OCI-LY1 (cell line): ENCODE results near the gene FUT4.

ENCODE experiments used
- H2AFZ ChIP-seq: fragments of 200-600 bp; sonication (generic), shearing (Covaris generic); 2 replicates; pipeline ENCODE4 v1.6.0; 2014; ENCODE audit warnings: antibody characterized with exemption, mild to moderate bottlenecking, low read length
- H3F3A ChIP-seq: fragments of 200-600 bp; sonication (generic), shearing (Covaris generic); 2 replicates; pipeline ENCODE4 v1.6.0; 2014; ENCODE audit warnings: mild to moderate bottlenecking, antibody characterized with exemption, low read length, moderate library complexity; ENCODE audit not compliant: insufficient read depth
- H3K27ac ChIP-seq: fragments of 200-600 bp; sonication (generic); 2 replicates; pipeline ENCODE4 v1.5.1; 2014; ENCODE audit warnings: low read length, mixed run types, mild to moderate bottlenecking, low read depth; ENCODE audit not compliant: poor library complexity, severe bottlenecking
- H3K27me3 ChIP-seq: fragments of 200-600 bp; sonication (generic); 2 replicates; pipeline ENCODE4 v1.6.0; 2014; ENCODE audit warnings: antibody characterized with exemption, mild to moderate bottlenecking, low read length, moderate library complexity; ENCODE audit not compliant: insufficient read depth
- H3K36me3 ChIP-seq: fragments of 200-600 bp; sonication (generic); 2 replicates; pipeline ENCODE4 v1.6.1; 2014; ENCODE audit warnings: mild to moderate bottlenecking, antibody characterized with exemption, low read length, moderate library complexity, mixed read lengths; ENCODE audit not compliant: insufficient read depth
- H3K4me1 ChIP-seq: fragments of 200-600 bp; sonication (generic); 2 replicates; pipeline ENCODE4 v1.5.1; 2014; ENCODE audit warnings: mild to moderate bottlenecking, low read length, moderate library complexity; ENCODE audit not compliant: insufficient read depth, severe bottlenecking
- H3K4me2 ChIP-seq: fragments of 200-600 bp; sonication (generic), shearing (Covaris generic); 2 replicates; pipeline ENCODE4 v1.6.1; 2014; ENCODE audit warnings: low read length
- H3K4me3 ChIP-seq: fragments of 200-600 bp; sonication (generic); 2 replicates; pipeline ENCODE4 v1.5.1; 2014; ENCODE audit warnings: low read length, low read depth, mild to moderate bottlenecking, mixed read lengths; ENCODE audit not compliant: poor library complexity, severe bottlenecking
- H3K79me2 ChIP-seq: fragments of 200-600 bp; shearing (Covaris generic); 2 replicates; pipeline ENCODE4 v1.6.1; 2016; ENCODE audit warnings: mixed run types, low read length, mixed read lengths; ENCODE audit not compliant: insufficient read depth
- H3K9ac ChIP-seq: fragments of 200-600 bp; sonication (generic), shearing (Covaris generic); 2 replicates; pipeline ENCODE4 v1.6.1; 2014; ENCODE audit warnings: mild to moderate bottlenecking, low read length, mixed read lengths
- H3K9me2 ChIP-seq: fragments of 200-600 bp; sonication (generic), shearing (Covaris generic); 2 replicates; pipeline ENCODE4 v1.6.1; 2014; ENCODE audit warnings: low read depth, mild to moderate bottlenecking, low read length, mixed read lengths
- H3K9me3 ChIP-seq: fragments of 200-600 bp; shearing (Covaris generic); 2 replicates; pipeline ENCODE4 v1.6.1; 2014; ENCODE audit warnings: low read length, mixed read lengths
- H4K20me1 ChIP-seq: fragments of 200-600 bp; sonication (generic), shearing (Covaris generic); 2 replicates; pipeline ENCODE4 v1.6.0; 2016; ENCODE audit warnings: mild to moderate bottlenecking, low read length; ENCODE audit not compliant: insufficient read depth
- CTCF ChIP-seq: fragments of 200-600 bp; sonication (generic), shearing (Covaris generic); IDR thresholded peaks from 2 replicates; pipeline ENCODE4 v1.5.1; 2017; ENCODE audit warnings: mild to moderate bottlenecking, antibody characterized with exemption, low read length, moderate library complexity, mixed read lengths
- EZH2 ChIP-seq: fragments of 200-600 bp; sonication (generic), shearing (Covaris generic); IDR thresholded peaks from 2 replicates; pipeline ENCODE4 v1.8.0; 2017; ENCODE audit warnings: borderline replicate concordance, mixed run types, mild to moderate bottlenecking, antibody characterized with exemption, low read length, moderate library complexity, mixed read lengths

Gene FUT4

DNA sequence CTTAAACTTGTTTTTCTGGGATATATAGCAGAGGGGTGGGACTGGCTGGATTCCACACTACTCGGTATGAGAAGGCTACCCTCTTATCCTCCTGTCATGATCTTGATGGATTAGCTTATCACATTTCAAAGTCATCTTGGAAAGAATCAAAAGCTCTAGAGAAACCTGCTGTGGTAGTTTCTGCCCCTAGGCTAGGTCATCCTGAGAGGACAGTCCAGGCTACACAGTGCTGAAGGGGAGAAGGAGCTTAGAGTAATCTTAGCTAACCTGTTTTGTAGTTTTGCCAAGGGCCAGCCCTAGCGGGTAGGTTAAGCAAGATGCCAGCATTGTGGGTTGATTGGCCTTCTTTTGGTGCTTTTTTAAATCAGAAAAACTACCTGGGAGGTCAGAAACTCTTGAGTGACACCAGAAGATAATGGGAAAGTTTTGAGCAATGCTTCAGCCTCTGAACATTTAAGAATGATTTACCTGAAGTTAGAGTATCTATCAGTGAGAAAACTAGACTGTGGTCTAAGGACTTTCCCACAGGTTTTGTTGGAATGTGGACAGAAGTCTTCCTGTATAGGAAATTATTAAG is 44.7 kb downstream of the FUT4 start:
- no peaks in the 10 kb centered on the region for H4K20me1 ChIP-seq
- H3K36me3 ChIP-seq, result no peaks in the 10 kb centered on the region
- no peak overlapping the region for H3K4me2 ChIP-seq
- no peaks in the 10 kb centered on the region for H3K79me2 ChIP-seq
- no peak overlapping the region for H2AFZ ChIP-seq
- no peaks in the 10 kb centered on the region for H3K9me3 ChIP-seq
- no peaks in the 10 kb centered on the region for H3K27me3 ChIP-seq
- H3K4me3 ChIP-seq, result no peak overlapping the region
- H3K9ac ChIP-seq, result no peak overlapping the region
- TF ChIP-seq EZH2 (no peak), CTCF (no peak)
- no peaks in the 10 kb centered on the region for H3K9me2 ChIP-seq
- H3F3A ChIP-seq, result no peaks in the 10 kb centered on the region
- H3K4me1 ChIP-seq, result no peaks in the 10 kb centered on the region
- no peak overlapping the region for H3K27ac ChIP-seq

DNA sequence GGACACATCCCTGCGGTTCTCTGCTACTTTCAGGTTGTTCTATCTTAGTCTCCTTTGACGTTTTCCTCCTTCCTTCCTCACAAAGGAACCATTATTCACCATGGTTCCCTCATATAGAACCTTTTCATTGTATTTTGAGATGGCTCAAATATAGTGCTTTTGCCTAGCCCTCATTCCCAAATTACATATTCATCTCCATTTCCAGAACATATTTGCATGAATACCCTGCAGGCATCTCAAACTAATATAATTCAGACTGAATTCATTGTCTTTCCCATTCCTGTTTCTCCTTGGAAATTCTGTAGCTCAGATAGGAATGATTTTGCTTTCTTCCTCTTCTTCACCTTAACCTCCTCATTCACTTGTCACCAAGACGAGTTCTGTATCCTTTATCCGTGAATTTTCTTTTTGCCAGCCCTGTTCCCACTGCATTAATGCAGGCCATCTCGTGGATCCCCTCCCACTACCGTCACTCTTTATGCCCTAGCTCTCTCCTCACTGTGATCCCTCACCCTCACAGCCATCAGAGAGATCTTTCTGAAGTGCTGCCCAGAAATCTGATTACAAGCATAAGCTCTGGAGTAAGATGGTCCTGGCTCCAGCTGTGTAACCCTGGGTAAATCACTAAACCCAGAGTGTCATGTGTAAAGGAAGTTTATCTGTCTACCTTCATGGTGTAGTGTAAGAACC is 46.8 kb downstream of the FUT4 start:
- Histone ChIP-seq H3K27me3 (no peaks in the 10 kb centered on the region), H3K79me2 (no peaks in the 10 kb centered on the region), H3K4me3 (no peak overlapping the region), H3K9me3 (no peaks in the 10 kb centered on the region), H3K36me3 (no peaks in the 10 kb centered on the region), H3K4me2 (no peak overlapping the region), H3K27ac (no peak overlapping the region), H3K9ac (no peak overlapping the region), H3K9me2 (no peaks in the 10 kb centered on the region), H4K20me1 (no peaks in the 10 kb centered on the region), H2AFZ (no peak overlapping the region), H3K4me1 (no peaks in the 10 kb centered on the region), H3F3A (no peaks in the 10 kb centered on the region)
- no peak for TF ChIP-seq CTCF
- no peak for TF ChIP-seq EZH2

- no peaks in the 10 kb centered on the region for H3K4me1 ChIP-seq
- no peaks in the 10 kb centered on the region for H4K20me1 ChIP-seq
- H3K9me2 ChIP-seq, result no peaks in the 10 kb centered on the region
- H3K4me2 ChIP-seq, result no peak overlapping the region
- no peaks in the 10 kb centered on the region for H3K79me2 ChIP-seq
- no peaks in the 10 kb centered on the region for H3K9me3 ChIP-seq
- H3K27me3 ChIP-seq, result no peaks in the 10 kb centered on the region
- TF ChIP-seq EZH2 (no peak), CTCF (no peak)
- no peak overlapping the region for H3K27ac ChIP-seq
- H3K36me3 ChIP-seq, result no peaks in the 10 kb centered on the region
- H3K9ac ChIP-seq, result no peak overlapping the region
- H2AFZ ChIP-seq, result no peak overlapping the region
- H3K4me3 ChIP-seq, result no peak overlapping the region
- no peaks in the 10 kb centered on the region for H3F3A ChIP-seq
Measured at GRCh38 chr11:94593030-94593429, 49.3 kb downstream of the FUT4 start.
